HepG2 (cell line): Measurements from ENCODE around the gene OBSL1. TPM values are rescaled to one million over a fixed set of nuclear protein-coding genes. Genes with fewer than 3 reads are reported as not detected.

ENCODE experiments used
- BRF2 ChIP-seq: sonication (generic); formaldehyde crosslinking; IDR thresholded peaks from 2 replicates; pipeline ENCODE4 v1.8.1; 2022; ENCODE audit warnings: mild to moderate bottlenecking, missing genetic modification reagents
- CEBPG ChIP-seq: IDR thresholded peaks from 2 replicates; pipeline ENCODE4 v1.6.1; 2016
- CENPBD1 ChIP-seq: sonication (generic); formaldehyde crosslinking; IDR thresholded peaks from 2 replicates; pipeline ENCODE4 v1.8.0; 2022; ENCODE audit warnings: missing genetic modification reagents, low read depth, mild to moderate bottlenecking, borderline replicate concordance
- HMGXB3 ChIP-seq: sonication (generic); formaldehyde crosslinking; IDR thresholded peaks from 2 replicates; pipeline ENCODE4 v1.4.0; 2020; ENCODE audit warnings: missing genetic modification reagents, borderline replicate concordance
- HOXA9 ChIP-seq: sonication (generic); formaldehyde crosslinking; IDR thresholded peaks from 2 replicates; pipeline ENCODE4 v1.8.1; 2022; ENCODE audit warnings: missing genetic modification reagents, mild to moderate bottlenecking, moderate library complexity, borderline replicate concordance
- LCORL ChIP-seq, 2 experiments: fragments of 450-650 bp in 1 of 2; sonication (generic) in 1 of 2; formaldehyde crosslinking in 1 of 2; IDR thresholded peaks; 2 replicates each; pipeline versions ENCODE4 v1.5.0 to v1.6.1; 2017 to 2020; ENCODE audit warnings: antibody characterized with exemption in 1 of 2, missing genetic modification reagents in 1 of 2
- SNAPC2 ChIP-seq: sonication (generic); formaldehyde crosslinking; IDR thresholded peaks from 2 replicates; pipeline ENCODE4 v1.8.1; 2022; ENCODE audit warnings: mild to moderate bottlenecking, missing genetic modification reagents
- ZBTB7A ChIP-seq: sonication (generic); formaldehyde crosslinking; IDR thresholded peaks from 2 replicates; pipeline ENCODE4 v1.8.0; 2022; ENCODE audit warnings: mild to moderate bottlenecking, missing genetic modification reagents
- ZNF12 ChIP-seq: sonication (generic); formaldehyde crosslinking; IDR thresholded peaks from 2 replicates; pipeline ENCODE4 v1.5.0; 2020; ENCODE audit warnings: missing genetic modification reagents
- ZNF230 ChIP-seq: sonication (generic); formaldehyde crosslinking; IDR thresholded peaks from 2 replicates; pipeline ENCODE4 v1.4.0; 2020; ENCODE audit warnings: mild to moderate bottlenecking, missing genetic modification reagents
- ZNF281 ChIP-seq: sonication (generic); formaldehyde crosslinking; IDR thresholded peaks from 2 replicates; pipeline ENCODE4 v1.4.0; 2020; ENCODE audit warnings: missing genetic modification reagents, borderline replicate concordance
- polyA plus RNA-seq, 8 experiments: library from polyadenylated mRNA; depleted of rRNA in 3 of 8; stranded (reverse) in 7 of 8; unstranded in 1 of 8; fragments of >200 nt; fragmentation: Illumina TruSeq in 4 of 8; extraction: Trizol in 4 of 8; gene quantifications; 2 replicates each; pipeline versions ENCODE4 v1.2.1 to v1.2.3, GENCODE V29; 2011 to 2016; ENCODE audit warnings: low read depth in 4 of 8, missing spikeins in 1 of 8, mixed read lengths in 1 of 8; ENCODE audit not compliant: insufficient read depth in 1 of 8
- total RNA-seq, 5 experiments: library from RNA; depleted of rRNA; stranded (reverse); fragments of >200 nt; fragmentation: Illumina TruSeq; extraction: Trizol; gene quantifications; 2 replicates each; pipeline ENCODE4 v1.2.3, GENCODE V29; 2016; ENCODE audit warnings: low read depth in 1 of 5

OBSL1 gene
- total and polyA plus RNA-seq, 2 of the 13 experiments (the other 11 are each of a cell fraction or from before 2014, with no cell fraction given), result 86.7 to 218 TPM

- TF ChIP-seq ZNF281 (CRISPR knock-in tag) (peak; percentile 8; the same call in 1 of the 2 replicates), CENPBD1 (no peak), ZNF230 (peak; percentile 64; the same call in 1 of the 2 replicates), CEBPG (CRISPR knock-in tag) (peak; percentile 85), SNAPC2 (no peak), HOXA9 (no peak), BRF2 (no peak), LCORL (IDR thresholded peaks at IDR 0.05) (no peak), LCORL (CRISPR knock-in tag; IDR thresholded peaks at IDR 0.05) (0 out of 2 replicates have a peak, but pooled peaks have one; percentile 1), ZNF12 (CRISPR knock-in tag) (0 out of 2 replicates have a peak, but pooled peaks have one; percentile 25), HMGXB3 (CRISPR knock-in tag) (0 out of 2 replicates have a peak, but pooled peaks have one; percentile 24), ZBTB7A (CRISPR knock-in tag) (no peak)
Observed at GRCh38 chr2:219578811-219579613, 7.7 kb upstream of the OBSL1 start (continued).
